Subcutaneous adipose tissue (tissue), 4 donors: ENCODE data around the gene FARSA. TPM values are rescaled to one million over a fixed set of nuclear protein-coding genes. Genes with fewer than 3 reads are reported as not detected.

Experiments
- CTCF ChIP-seq: fragments of 450-650 bp; IDR thresholded peaks from one replicate; pipeline ENCODE4 v1.5.1; 2016; ENCODE audit warnings: low read depth, mild to moderate bottlenecking, control low read depth, antibody characterized with exemption, moderate library complexity
- small RNA-seq: library from RNA; depleted of rRNA; stranded (forward); fragments of <200 nt; gene quantifications from one replicate; pipeline ENCODE3, GENCODE V24; 2016
- total RNA-seq, 4 donors: library from RNA; depleted of rRNA; stranded (reverse); fragments of >200 nt; gene quantifications; one replicate each; pipeline ENCODE4 v1.1.0, GENCODE V29; 2016

The FARSA gene
- total RNA-seq, 4 donors from 2014 or later, result 20.1 to 28.6 (median 22.9) TPM

GRCh38 chr19:12882589-12882988 lies 50.9 kb downstream of the FARSA start:
- no peak for TF ChIP-seq CTCF

- TF ChIP-seq CTCF, result no peak
These were observed 52.2 kb downstream of the FARSA start, which contains the start of gene DNASE2 for GRCh38 chr19:12881172-12881808. Gene DNASE2 (minus strand): TSS chr19:12881449. CDS start chr19:12881375, 74 bp downstream.

- no peak for TF ChIP-seq CTCF
These were observed 52.9 kb downstream of the FARSA start for GRCh38 chr19:12880551-12881171.

GRCh38 chr19:12875086-12875485 lies 58.4 kb downstream of the FARSA start:
- no peak for TF ChIP-seq CTCF

GRCh38 chr19:12873891-12874745 lies 59.4 kb downstream of the FARSA start:
- no peak for TF ChIP-seq CTCF

GRCh38 chr19:12872941-12873890 lies 60.3 kb downstream of the FARSA start:
- no peak for TF ChIP-seq CTCF

Small RNA genes lying within 50 kb of the gene (small RNA-seq; reads per million reads assigned to genes)
- gene MIR5695 (not detected), gene MIR6515 (0.36 reads per million)

Other genes with a start within 250 kb of the FARSA start
- not detected for gene GNG14, start 245.7 kb downstream of the FARSA start, total RNA-seq
- 1 to 10 TPM; 2.6 to 3.7 (median 2.7) TPM for gene FBXW9, start 237.1 kb downstream of the FARSA start, total RNA-seq
- 10 to 100 TPM; 42.6 to 66.3 (median 61.3) TPM for gene TNPO2, start 209.8 kb downstream of the FARSA start, total RNA-seq
- gene TRIR, start 199.0 kb downstream of the FARSA start, total RNA-seq, result 100 to 1,000 TPM; 163 to 417 (median 304) TPM
- gene GET3, start 196.2 kb downstream of the FARSA start, total RNA-seq, result 10 to 100 TPM; 35.1 to 53.5 (median 43.4) TPM
- gene BEST2, start 181.9 kb downstream of the FARSA start, total RNA-seq, result not detected
- 100 to 1,000 TPM in 1 of 4 donors, 10 to 100 TPM in 3; 17.1 to 290 (median 36.9) TPM for gene HOOK2, start 158.2 kb downstream of the FARSA start, total RNA-seq
- 100 to 1,000 TPM in 3 of 4 donors, 10 to 100 TPM in 1; 77.6 to 304 (median 155) TPM for gene JUNB, start 142.2 kb downstream of the FARSA start, total RNA-seq
- 100 to 1,000 TPM; 124 to 217 (median 135) TPM for gene PRDX2, start 131.9 kb downstream of the FARSA start, total RNA-seq
- gene THSD8, start 131.6 kb downstream of the FARSA start, total RNA-seq, result 1 to 10 TPM in 1 of 4 donors, not detected in 3; 1.3 TPM
- 1 to 10 TPM; 3.6 to 7.5 (median 5.1) TPM for gene RNASEH2A, start 127.1 kb downstream of the FARSA start, total RNA-seq
- gene RTBDN, start 99.1 kb downstream of the FARSA start, total RNA-seq, result not detected
- gene MAST1, start 95.2 kb downstream of the FARSA start, total RNA-seq, result under 1 TPM in 1 of 4 donors, not detected in 3; 0.17 TPM
- gene DNASE2, start 52.3 kb downstream of the FARSA start, total RNA-seq, result 10 to 100 TPM; 24.9 to 74.8 (median 48.2) TPM
- not detected for gene KLF1, start 46.5 kb downstream of the FARSA start, total RNA-seq
- 10 to 100 TPM; 34.9 to 98.5 (median 46.0) TPM for gene GCDH, start 42.6 kb downstream of the FARSA start, total RNA-seq
- not detected for gene SYCE2, start 14.4 kb downstream of the FARSA start, total RNA-seq
- 100 to 1,000 TPM; 222 to 414 (median 307) TPM for gene CALR, start 4.9 kb upstream of the FARSA start, total RNA-seq
- 100 to 1,000 TPM in 1 of 4 donors, 10 to 100 TPM in 3; 52.2 to 123 (median 84.5) TPM for gene RAD23A, start 12.2 kb upstream of the FARSA start, total RNA-seq
- gene GADD45GIP1, start 23.5 kb upstream of the FARSA start, total RNA-seq, result 10 to 100 TPM; 25.3 to 48.8 (median 31.7) TPM
- not detected for gene DAND5, start 35.9 kb upstream of the FARSA start, total RNA-seq
- gene NFIX, start 61.8 kb upstream of the FARSA start, total RNA-seq, result 100 to 1,000 TPM in 1 of 4 donors, 10 to 100 TPM in 3; 32.8 to 102 (median 47.0) TPM
- 10 to 100 TPM; 13.7 to 27.7 (median 21.5) TPM for gene LYL1, start 169.1 kb upstream of the FARSA start, total RNA-seq
- 10 to 100 TPM; 19.5 to 35.6 (median 27.2) TPM for gene TRMT1, start 183.0 kb upstream of the FARSA start, total RNA-seq
- gene NACC1, start 184.6 kb upstream of the FARSA start, total RNA-seq, result 10 to 100 TPM in 2 of 4 donors, 1 to 10 TPM in 2; 8.5 to 13.6 (median 9.7) TPM
- gene STX10, start 216.7 kb upstream of the FARSA start, total RNA-seq, result 10 to 100 TPM; 50.5 to 98.4 (median 72.6) TPM
- 10 to 100 TPM; 14.5 to 52.6 (median 20.2) TPM for gene IER2, start 216.7 kb upstream of the FARSA start, total RNA-seq